A673 (cell line): Measurements from ENCODE around the gene ZNF385B.

Experiments
- CTCF ChIP-seq: fragments of 300-800, 200-600 bp; sonication (generic); conservative IDR thresholded peaks from 2 replicates; pipeline ENCODE4 v1.5.1; 2017; ENCODE audit warnings: low read depth, mild to moderate bottlenecking, antibody characterized with exemption, low read length, moderate library complexity, mixed read lengths
- EZH2 ChIP-seq: fragments of 200-600 bp; sonication (generic); IDR thresholded peaks from 2 replicates; pipeline ENCODE4 v1.6.1; 2017; ENCODE audit warnings: borderline replicate concordance, low read depth, mild to moderate bottlenecking, mixed read lengths, antibody characterized with exemption, low read length; ENCODE audit not compliant: poor library complexity, severe bottlenecking

DNA sequence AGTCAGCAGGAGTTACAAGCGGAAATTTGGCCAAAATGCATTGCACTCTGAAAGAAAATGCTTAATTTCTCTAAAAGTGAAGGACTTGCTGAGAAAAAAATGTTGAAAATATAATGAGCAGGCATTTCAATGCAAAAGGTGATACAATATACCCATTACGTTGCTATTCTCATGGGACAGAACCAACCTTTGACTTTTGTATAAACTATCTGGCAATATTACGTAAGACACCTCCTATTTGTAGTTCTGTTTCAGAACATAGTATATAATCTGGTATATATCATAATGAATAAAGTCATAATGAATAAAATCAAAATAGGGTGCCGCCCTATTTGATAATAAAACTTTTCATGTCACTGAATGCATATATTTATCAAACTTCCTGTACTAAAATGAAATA lies 310.6 kb downstream of the ZNF385B start:
- TF ChIP-seq CTCF, result no peak
- TF ChIP-seq EZH2, result no peak
